Measurements from ENCODE around the gene TIMP1. TPM values are rescaled to one million over a fixed set of nuclear protein-coding genes. Genes with fewer than 3 reads are reported as not detected.

TIMP1 gene
- total RNA-seq, 2 experiments from 2014 or later: 81.7 to 97.1 TPM

DNA sequence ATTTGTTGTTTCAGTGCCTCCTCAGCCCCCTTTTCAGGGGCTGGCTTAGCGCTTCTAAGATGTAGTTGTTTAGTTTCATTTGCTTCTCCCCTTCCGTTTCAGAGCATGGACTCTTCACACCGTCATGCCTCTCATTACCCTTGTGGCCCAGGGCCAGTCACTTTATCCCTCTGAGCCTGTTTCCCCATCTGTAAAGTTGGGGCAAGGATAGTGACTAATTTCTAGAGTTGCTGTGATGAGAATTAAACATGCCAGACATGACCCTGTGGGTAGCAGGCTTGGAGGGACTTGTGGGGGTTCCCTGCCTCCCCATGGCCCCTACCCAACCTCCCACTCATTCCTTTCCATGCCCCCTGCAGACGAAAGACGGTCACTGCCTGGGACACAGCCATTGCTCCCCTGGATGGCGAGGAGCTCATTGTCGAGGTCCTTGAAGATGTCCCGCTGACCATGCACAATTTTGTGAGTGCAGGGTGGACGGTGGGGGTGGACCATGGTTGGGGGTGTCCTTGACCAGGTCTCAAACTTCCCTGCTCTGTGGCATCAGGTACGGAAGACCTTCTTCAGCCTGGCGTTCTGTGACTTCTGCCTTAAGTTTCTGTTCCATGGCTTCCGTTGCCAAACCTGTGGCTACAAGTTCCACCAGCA lies 17.7 kb upstream of the TIMP1 start:
- Mint-ChIP-seq H3K27me3 (no peaks in the 10 kb centered on the region), H3K9me3 (no peaks in the 10 kb centered on the region), H3K27ac (peak overlapping the region; percentile 63), H3K36me3 (ENCODE audit: low read depth) (peaks cover 26% of the 10 kb centered on the region), H3K4me1 (peaks cover 30% of the 10 kb centered on the region), H3K4me3 (no peak overlapping the region)
- no peak for DNase-seq
- POLR2A ChIA-PET: no interaction called here
- CTCF ChIA-PET: interaction anchor here (1.1 kb wide), 1 partner anchor 41 kb away, joined by 3 read pairs; no protein-coding TSS in a partner anchor

DNA sequence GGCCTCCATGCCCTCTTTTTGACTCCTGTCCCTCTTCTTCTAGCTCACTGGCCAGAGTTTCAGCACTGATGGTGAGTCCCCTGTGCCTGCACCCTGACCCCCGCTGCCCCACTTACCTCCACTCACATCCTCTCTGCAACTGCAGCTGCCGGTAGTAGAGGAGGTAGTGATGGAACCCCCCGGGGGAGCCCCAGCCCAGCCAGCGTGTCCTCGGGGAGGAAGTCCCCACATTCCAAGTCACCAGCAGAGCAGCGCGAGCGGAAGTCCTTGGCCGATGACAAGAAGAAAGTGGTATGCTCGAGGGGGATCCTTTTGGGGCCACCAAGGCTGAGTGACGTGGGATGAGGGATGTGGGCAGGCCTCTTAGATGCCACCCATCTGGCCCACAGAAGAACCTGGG lies 15.4 kb upstream of the TIMP1 start:
- H3K4me1 Mint-ChIP-seq: peaks cover 23% of the 10 kb centered on the region
- no peaks in the 10 kb centered on the region for H3K27me3 Mint-ChIP-seq
- peaks cover 45% of the 10 kb centered on the region for H3K36me3 Mint-ChIP-seq (ENCODE audit: low read depth)
- ChIA-PET CTCF (no interaction called here), POLR2A (no interaction called here)
- DNase-seq: no peak
- no peak overlapping the region for H3K4me3 Mint-ChIP-seq
- no peak overlapping the region for H3K27ac Mint-ChIP-seq
- no peaks in the 10 kb centered on the region for H3K9me3 Mint-ChIP-seq

DNA sequence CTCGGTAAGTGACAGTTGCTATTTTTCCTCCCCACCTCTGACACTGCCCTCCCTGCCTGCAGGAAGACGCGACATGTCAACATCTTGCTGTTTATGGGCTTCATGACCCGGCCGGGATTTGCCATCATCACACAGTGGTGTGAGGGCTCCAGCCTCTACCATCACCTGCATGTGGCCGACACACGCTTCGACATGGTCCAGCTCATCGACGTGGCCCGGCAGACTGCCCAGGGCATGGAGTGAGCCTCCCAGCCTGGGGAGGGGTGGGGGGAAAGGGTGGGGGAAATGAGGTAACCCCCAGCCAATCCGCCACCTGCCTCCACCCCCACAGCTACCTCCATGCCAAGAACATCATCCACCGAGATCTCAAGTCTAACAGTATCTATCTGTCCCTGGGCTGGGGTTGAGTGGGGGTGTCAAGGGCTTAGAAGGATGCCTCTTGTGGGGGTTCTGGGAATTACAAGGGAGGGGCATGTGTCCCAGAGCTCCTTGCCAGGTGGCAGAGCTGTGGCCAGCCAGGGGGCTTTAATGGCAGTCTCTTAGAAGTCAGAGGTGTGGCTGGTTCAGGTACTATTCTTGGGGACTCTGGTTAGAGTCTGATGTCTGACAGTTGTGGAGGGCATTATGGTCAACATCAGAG lies 13.5 kb upstream of the TIMP1 start:
- Mint-ChIP-seq H3K4me3 (no peak overlapping the region), H3K36me3 (ENCODE audit: low read depth) (peaks cover 47% of the 10 kb centered on the region), H3K27me3 (no peaks in the 10 kb centered on the region), H3K9me3 (no peaks in the 10 kb centered on the region), H3K4me1 (peaks cover 22% of the 10 kb centered on the region), H3K27ac (no peak overlapping the region)
- ChIA-PET POLR2A (no interaction called here), CTCF (interaction anchor here (0.7 to 1.4 kb wide), 3 partner anchors 20 to 68 kb away, joined by 3 to 4 read pairs (median 3); no protein-coding TSS in a partner anchor)
- DNase-seq: peak; percentile 28

DNA sequence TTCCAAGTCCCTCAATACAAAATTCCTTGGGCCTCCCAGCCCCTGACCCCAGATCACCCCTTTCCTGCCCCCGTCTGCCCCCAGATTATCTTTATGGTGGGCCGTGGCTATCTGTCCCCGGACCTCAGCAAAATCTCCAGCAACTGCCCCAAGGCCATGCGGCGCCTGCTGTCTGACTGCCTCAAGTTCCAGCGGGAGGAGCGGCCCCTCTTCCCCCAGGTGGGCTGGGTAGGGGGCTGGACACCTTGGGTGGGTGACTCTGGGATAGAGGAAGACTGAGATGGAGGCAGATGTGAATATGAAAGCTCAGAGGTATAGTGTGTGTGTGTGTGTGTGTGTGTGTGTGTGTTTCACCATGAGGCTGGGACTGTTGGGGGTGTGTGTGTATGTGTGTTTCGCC lies 11.4 kb upstream of the TIMP1 start:
- Mint-ChIP-seq H3K4me3 (no peak overlapping the region), H3K27ac (no peak overlapping the region), H3K9me3 (no peaks in the 10 kb centered on the region), H3K36me3 (ENCODE audit: low read depth) (peaks cover 41% of the 10 kb centered on the region), H3K27me3 (no peaks in the 10 kb centered on the region), H3K4me1 (peaks cover 15% of the 10 kb centered on the region)
- no peak for DNase-seq
- CTCF ChIA-PET: interaction anchor here (1.1 kb wide), 1 partner anchor 21 kb away, joined by 3 read pairs; no protein-coding TSS in a partner anchor
- POLR2A ChIA-PET: no interaction called here

DNA sequence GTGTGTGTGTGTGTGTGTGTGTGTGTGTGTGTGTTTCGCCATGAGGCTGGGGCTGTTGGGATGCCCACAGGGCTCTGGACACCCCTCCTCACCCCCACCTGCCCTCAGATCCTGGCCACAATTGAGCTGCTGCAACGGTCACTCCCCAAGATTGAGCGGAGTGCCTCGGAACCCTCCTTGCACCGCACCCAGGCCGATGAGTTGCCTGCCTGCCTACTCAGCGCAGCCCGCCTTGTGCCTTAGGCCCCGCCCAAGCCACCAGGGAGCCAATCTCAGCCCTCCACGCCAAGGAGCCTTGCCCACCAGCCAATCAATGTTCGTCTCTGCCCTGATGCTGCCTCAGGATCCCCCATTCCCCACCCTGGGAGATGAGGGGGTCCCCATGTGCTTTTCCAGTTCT lies 11.0 kb upstream of the TIMP1 start:
- Mint-ChIP-seq H3K27me3 (no peaks in the 10 kb centered on the region), H3K4me1 (peaks cover 15% of the 10 kb centered on the region), H3K36me3 (ENCODE audit: low read depth) (peaks cover 40% of the 10 kb centered on the region), H3K9me3 (no peaks in the 10 kb centered on the region), H3K27ac (no peak overlapping the region), H3K4me3 (no peak overlapping the region)
- no peak for DNase-seq
- POLR2A ChIA-PET: no interaction called here
- CTCF ChIA-PET: no interaction called here

DNA sequence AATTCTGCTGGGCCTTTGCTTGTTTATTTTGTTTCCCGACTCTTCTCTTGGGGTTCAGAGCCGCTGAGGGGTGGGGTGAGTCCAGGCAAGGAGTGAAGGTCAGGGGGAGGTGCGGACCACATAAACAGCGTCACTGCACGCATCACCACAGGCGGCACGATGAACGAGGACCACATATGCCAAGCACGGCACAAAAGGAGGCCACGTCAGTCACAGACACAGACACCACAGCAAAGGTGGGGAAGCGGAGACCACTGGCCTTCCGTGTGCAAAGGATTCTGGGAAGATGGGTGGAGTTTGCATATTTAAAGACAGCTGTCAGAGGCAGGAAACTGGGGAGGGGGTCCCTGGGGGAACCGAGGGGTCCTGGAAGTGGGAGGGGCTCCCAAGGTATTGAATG lies 10.3 kb upstream of the TIMP1 start:
- Mint-ChIP-seq H3K9me3 (no peaks in the 10 kb centered on the region), H3K4me1 (peaks cover 16% of the 10 kb centered on the region), H3K36me3 (ENCODE audit: low read depth) (peaks cover 40% of the 10 kb centered on the region), H3K4me3 (no peak overlapping the region), H3K27me3 (no peaks in the 10 kb centered on the region), H3K27ac (peak overlapping the region; percentile 46)
- DNase-seq: no peak
- POLR2A ChIA-PET: no interaction called here
- CTCF ChIA-PET: no interaction called here

DNA sequence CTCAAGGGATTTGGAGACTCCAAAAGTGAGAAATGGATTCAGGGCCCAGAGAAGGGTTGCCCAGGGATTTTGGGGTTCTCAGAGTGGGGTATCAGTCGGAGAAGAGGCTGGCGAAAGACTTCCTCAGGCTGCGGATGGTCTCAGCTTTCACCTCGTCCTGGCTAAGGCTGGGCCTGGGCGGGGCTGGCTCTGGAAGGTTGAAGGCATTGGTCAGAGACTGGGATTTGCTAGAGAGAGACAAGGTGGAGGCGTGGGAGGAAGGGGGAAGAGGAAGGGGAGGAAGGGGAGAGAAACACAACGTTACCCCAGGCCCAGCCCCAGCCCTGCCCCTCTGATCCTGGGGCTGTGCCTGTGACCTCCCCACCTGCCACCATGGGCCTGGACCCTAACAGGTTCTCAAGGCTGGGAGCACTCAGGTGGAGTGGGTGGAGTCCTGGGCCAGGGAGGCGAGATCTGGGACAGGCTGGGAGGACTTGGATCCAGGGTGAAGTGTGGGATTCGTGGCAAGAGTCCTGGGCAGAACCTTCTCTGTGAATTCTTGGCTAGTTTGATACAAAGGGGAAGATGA lies 9.4 kb upstream of the TIMP1 start:
- no peaks in the 10 kb centered on the region for H3K27me3 Mint-ChIP-seq
- no peak overlapping the region for H3K4me3 Mint-ChIP-seq
- DNase-seq: no peak
- no peak overlapping the region for H3K27ac Mint-ChIP-seq
- no peaks in the 10 kb centered on the region for H3K9me3 Mint-ChIP-seq
- CTCF ChIA-PET: no interaction called here
- peaks cover 38% of the 10 kb centered on the region for H3K36me3 Mint-ChIP-seq (ENCODE audit: low read depth)
- POLR2A ChIA-PET: no interaction called here
- H3K4me1 Mint-ChIP-seq: peaks cover 17% of the 10 kb centered on the region

DNA sequence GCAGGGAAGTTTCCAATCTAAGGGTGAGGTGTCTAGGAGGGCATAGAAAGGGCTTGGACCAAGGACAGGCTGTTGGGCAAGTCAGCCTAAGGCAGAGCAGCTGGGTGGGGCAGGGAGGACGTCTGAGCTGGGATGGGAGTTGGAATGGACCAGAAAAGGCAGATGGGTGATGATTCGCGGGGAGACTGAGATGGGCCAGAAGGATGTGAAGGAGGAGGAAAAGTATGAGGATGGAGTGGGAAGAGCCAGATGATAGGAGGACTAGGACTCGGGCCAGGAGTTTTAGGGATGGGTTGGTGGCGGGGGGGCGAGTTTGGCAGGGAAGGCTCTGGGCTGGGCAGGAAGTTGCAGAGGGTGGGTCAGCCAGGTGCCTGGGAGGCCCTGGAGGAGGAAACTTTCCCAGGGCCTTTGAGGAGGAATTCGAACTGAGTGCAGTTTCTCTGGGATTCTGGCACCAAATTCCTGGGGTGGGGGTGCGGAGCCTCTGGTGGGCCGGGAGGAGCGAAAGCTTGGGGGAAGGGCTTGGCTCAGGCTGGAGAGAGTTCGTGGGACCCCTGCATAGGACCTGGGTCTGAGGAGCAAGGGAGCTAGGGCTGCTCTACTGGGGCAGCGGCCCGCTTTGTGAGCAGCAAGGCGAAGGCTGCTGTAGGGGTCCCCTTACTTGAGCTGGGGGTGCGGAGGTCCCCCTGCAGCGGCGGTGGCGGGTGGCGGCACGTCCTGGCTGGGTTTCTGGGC lies 8.7 kb upstream of the TIMP1 start:
- ChIA-PET POLR2A (no interaction called here), CTCF (no interaction called here)
- Mint-ChIP-seq H3K27ac (no peak overlapping the region), H3K4me1 (peaks cover 23% of the 10 kb centered on the region), H3K4me3 (peak overlapping the region; percentile 22), H3K36me3 (ENCODE audit: low read depth) (peaks cover 34% of the 10 kb centered on the region), H3K27me3 (no peaks in the 10 kb centered on the region), H3K9me3 (no peaks in the 10 kb centered on the region)
- DNase-seq: no peak

DNA sequence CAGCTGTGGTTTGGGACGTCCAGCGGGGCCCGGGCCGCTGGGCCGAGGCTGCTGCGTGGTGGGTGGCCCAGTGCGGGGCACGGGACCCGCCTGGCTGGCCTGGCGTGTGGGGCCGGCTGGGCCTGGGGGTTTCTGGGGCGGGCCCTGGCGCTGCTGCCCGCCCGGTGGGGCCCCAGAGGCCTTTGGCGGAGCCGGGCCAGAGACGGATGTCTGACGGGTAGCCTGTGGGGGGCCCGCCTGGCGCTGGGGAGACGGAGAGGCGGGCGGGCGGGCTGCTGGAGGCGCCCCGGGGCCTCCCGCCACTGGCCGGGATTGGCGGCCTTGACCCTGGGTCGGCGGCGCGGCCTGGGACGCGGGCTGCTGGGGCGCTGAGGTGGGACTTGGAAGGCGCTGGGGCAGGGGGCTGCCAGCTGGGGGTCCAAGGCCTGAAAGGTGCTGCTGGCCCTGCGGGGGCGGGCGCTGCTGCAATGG lies 8.1 kb upstream of the TIMP1 start:
- H3K27me3 Mint-ChIP-seq: no peaks in the 10 kb centered on the region
- H3K36me3 Mint-ChIP-seq (ENCODE audit: low read depth): peaks cover 30% of the 10 kb centered on the region
- ChIA-PET CTCF (no interaction called here), POLR2A (no interaction called here)
- H3K4me3 Mint-ChIP-seq: no peak overlapping the region
- peaks cover 24% of the 10 kb centered on the region for H3K4me1 Mint-ChIP-seq
- DNase-seq: no peak
- no peak overlapping the region for H3K27ac Mint-ChIP-seq
- H3K9me3 Mint-ChIP-seq: no peaks in the 10 kb centered on the region

DNA sequence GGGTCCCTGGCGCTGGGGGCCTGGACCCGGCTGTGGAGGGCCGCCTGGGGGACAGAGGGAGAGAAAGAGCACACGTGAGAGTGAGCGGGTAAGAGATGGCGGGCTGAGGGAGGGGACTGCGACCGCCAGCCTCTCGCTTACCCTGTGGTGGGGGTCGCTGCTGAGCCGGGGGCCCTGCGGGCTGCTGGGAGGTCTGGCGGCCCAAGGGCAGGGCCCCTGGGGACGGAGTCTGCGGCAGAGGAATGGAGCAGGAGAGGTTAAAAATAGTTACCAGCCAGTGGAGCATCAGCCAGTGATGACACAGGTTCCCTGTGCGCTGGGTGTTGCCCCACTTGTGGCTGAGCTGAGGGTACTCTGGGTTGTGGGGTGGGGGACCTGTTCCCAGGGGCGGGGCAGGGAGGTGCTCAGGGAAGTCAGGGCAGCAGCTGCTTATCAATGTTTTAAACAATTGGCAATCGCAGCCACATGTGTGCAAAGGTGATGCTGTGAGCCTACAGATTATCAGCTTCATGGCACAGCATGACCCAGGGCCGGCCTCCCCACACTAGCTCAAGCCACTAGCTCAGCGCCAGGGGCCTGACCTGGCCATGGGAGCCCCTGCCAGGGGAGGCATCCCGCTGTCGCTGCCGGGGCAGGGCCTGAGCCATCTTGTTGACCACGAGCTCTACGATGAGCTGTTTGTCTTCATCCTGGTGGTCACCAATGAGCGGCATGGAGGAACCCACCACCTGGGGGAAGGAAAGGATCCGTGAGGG lies 7.5 kb upstream of the TIMP1 start:
- peaks cover 24% of the 10 kb centered on the region for H3K36me3 Mint-ChIP-seq (ENCODE audit: low read depth)

DNA sequence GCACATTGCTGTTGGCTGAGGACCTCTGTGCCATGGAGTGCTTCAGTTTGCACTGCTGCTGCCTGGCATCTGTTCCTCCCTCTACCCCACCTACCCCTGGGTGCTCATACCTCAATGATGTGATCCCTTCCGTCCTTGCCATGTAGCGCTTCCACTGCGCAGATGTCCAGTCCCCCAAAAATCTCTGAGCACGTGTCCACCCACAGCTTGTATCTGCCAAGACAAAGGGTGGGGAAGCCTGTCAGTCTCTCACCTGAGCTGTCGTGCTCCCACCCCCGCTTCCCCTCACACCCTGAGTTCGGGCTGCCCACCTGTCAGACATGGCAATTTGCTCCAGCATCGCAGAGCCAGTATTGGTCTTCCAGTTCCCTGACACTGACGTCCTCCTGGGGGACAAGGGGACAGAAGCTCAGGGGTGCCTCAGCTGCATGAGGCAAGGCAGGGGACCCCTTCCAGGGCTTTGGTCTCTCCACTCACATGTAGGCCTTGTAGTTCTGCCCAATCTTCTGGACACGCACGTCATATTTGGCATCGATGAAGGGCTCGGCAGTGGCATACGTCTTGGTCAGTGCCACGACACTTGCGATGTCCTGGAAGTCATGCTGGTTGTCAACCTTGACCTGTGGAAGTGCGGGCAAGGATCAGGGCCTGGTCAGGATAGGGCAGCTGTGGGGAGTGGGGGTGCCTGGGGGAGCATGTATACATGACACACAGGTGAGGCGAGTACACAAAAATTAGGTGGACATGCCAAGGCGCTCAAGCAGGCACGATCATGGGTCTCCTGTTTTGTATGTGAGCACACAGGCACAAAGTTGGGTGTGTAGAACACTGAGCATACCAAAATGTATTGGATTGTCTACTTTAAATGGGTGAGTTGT lies 6.0 kb upstream of the TIMP1 start:
- H3K4me3 Mint-ChIP-seq: no peak overlapping the region
- peaks cover 30% of the 10 kb centered on the region for H3K4me1 Mint-ChIP-seq
- H3K27ac Mint-ChIP-seq: no peak overlapping the region
- no peaks in the 10 kb centered on the region for H3K9me3 Mint-ChIP-seq
- ChIA-PET POLR2A (no interaction called here), CTCF (interaction anchor here (0.6 kb wide), 1 partner anchor 718 kb away, joined by 3 read pairs; no protein-coding TSS in a partner anchor)
- peaks cover 12% of the 10 kb centered on the region for H3K36me3 Mint-ChIP-seq (ENCODE audit: low read depth)
- DNase-seq: no peak
- H3K27me3 Mint-ChIP-seq: no peaks in the 10 kb centered on the region

More for the DNA sequence above, 7.5 kb upstream of the TIMP1 start:
- ChIA-PET CTCF (no interaction called here), POLR2A (no interaction called here)
- H3K27me3 Mint-ChIP-seq: no peaks in the 10 kb centered on the region
- peak overlapping the region; percentile 31 for H3K27ac Mint-ChIP-seq
- no peak overlapping the region for H3K4me3 Mint-ChIP-seq
- H3K4me1 Mint-ChIP-seq: peaks cover 29% of the 10 kb centered on the region
- no peaks in the 10 kb centered on the region for H3K9me3 Mint-ChIP-seq
- DNase-seq: no peak

DNA sequence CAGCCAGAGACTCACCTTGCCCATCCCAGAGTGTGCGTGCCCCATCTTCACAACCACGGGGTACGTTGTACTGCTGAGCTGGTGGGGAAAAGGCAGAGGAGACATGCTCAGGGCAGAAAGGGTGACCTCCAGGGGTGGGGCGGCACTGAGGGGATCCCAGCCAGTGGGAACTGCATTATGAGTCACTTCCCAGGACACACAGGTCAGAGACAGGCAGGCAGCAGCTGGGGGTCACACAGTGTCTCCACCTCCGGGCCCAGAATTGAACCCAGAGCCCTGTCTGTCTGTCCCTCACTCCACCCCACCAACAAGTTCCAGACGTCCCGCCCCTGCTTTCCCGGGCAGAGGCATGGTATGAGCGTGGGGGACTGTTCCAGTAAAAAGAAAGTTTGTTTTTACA lies 4.8 kb upstream of the TIMP1 start:
- CTCF ChIA-PET: no interaction called here
- H3K27me3 Mint-ChIP-seq: no peaks in the 10 kb centered on the region
- H3K36me3 Mint-ChIP-seq (ENCODE audit: low read depth): peaks cover 2% of the 10 kb centered on the region
- H3K4me3 Mint-ChIP-seq: no peak overlapping the region
- H3K9me3 Mint-ChIP-seq: no peaks in the 10 kb centered on the region
- H3K27ac Mint-ChIP-seq: peak overlapping the region; percentile 13
- DNase-seq: no peak
- POLR2A ChIA-PET: no interaction called here
- H3K4me1 Mint-ChIP-seq: peaks cover 34% of the 10 kb centered on the region
